Inferior parietal cortex (tissue), 1 donor: ENCODE data around the gene LCN10.
"Not testable (repeated sequence)": the region's sequence is repeated elsewhere in the genome, so short reads cannot be mapped to it uniquely, and the experiment has no call there.

Experiments
- DNase-seq: peaks from one replicate; pipeline ENCODE4 v3.0.0-alpha.2; 2016; ENCODE audit errors: extremely low spot score

LCN10 gene

DNA sequence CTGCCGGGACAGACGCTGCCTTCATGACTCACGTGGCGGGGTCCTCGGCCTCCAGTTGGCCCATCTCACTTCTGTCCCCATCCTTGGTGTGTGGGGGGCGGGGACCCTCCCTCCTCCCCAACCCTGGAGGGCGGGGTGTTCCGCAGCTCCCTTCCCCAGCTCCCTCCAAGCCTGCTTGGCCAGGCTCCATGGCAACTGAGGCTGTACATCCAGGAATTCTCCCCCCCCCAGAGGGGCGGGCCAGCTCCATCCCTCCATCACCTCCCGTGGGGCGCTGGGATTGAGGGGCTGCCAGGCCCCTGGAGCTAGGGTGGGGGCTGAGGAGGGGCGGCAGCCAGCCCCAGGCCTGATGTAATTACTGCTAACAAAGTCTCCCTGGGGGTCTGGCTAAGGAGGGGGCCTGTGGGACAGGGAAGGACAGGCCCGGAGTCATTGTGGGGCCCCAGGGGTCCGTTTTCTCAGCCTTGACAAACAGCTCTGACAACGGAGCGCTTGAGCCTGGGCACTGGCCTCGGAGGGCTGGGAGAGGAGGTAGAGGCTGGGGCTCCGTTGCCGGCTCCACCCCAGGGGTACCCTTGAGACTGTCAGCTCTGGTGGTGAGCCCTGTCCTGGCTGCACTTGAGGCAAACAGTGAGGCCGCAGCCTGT is 22.4 kb downstream of the LCN10 start:
- no peak for DNase-seq

DNA sequence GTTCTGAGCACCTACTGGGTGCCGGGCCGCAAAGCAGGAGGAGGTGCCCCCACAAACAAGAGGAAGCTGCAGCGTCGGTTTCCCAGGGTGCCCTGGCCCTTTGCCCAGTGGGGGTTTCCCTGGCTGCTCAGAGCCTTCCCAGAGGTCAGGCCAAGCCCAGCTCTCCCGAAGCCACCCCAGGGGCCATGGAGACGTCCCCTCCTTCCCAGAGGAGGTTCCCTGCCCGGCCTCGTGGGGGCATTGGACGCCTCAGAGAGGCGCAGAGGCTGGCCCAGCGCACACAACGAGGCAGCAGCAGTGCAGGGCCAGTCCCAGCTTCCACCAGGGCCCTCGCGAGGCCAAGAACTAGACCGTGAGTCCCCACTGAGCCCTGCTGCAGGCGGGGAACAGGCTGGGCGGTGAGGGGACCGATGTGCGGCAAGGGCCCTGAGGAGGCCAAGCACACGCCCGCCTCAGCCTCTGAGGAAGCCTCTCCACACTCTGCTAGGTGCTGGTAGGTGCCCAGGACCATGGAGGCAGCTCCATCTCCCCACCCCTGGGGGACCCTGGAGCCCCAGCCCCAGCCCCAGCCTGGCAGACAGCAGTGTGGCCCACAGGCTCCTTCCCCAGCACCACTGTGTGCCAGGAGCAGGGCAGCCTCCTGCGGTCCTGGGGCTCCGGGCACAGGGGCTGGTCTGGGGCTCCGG is 23.4 kb downstream of the LCN10 start:
- DNase-seq = no peak

DNA sequence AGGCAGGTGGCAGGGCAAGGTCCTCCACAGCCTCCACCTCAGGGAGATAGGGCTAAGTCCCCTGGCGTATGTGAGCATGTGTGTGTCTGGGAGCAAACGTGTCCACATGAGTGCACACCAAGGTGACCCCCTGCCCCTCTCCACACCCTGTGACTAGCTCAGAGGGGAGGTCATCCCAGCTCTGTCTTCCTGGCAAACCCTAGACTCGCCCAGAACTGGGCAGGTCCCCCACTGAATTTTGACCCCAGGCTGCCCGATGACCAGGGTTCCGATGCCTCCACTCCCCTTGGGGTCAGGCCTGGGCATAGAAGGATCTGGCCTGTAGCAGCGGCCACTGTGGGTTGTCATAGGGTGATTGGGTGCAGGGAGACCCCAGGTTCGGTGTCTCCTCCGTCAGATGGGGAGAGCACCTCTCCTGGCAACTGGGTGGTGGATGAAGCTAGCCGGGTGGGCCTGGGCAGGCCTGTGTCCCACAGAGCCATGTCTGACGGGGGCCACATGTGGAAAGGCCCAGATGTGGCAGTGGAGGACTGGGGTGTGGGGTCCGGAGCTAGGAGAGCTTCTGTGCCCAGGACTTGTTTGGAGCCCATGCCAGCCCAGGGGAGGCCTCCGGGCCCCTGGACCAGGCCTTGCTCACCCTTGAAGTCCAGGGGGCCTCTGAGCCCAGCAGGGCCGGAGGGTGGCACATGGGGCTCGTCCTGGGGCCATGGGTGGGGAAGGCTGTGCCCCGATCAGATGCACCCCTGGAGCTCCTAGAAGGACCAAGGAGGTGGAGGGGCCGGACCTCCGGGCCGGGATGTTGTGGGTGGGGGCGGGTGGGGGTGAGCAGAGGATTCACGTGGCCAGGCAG is 24.2 kb downstream of the LCN10 start:
- DNase-seq = no peak

DNA sequence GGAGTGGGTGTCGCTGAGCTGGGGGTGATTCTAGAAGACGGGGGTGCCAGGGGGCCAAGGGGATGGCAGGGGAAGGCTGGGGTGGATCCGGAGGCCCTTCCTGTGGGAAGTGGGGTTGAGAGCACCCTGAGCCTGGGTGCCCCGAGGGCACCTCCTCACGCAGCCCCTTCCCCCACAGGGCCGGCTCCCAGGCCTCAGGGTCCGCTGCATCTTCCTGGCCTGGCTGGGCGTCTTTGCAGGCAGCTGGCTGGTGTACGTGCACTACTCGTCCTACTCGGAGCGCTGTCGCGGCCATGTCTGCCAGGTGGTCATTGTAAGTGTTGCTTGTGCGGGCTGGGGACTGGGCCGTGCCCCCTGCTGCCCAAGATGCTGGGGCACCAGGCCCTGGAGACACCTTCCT is 25.3 kb downstream of the LCN10 start:
- DNase-seq = no peak

DNA sequence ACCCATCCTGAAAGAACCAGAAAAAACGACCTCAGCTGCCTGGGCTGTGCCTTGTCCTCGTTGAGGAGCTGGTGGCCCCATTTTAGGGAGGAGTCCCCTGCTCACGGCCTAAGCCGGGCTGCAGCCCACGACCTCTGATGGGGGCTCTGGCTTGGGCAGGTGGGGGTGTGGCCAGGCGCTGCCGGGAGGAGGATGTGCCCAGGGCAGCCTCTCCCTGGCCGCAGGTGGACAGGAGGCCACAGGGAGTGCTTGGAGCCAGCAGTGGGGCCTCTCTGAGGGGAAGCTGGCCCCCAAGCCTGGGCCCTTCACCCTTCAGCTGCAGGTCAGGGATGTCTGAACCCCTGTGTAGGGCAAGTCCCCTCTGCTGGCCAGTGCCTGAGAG is 27.9 kb downstream of the LCN10 start:
- no peak for DNase-seq

DNA sequence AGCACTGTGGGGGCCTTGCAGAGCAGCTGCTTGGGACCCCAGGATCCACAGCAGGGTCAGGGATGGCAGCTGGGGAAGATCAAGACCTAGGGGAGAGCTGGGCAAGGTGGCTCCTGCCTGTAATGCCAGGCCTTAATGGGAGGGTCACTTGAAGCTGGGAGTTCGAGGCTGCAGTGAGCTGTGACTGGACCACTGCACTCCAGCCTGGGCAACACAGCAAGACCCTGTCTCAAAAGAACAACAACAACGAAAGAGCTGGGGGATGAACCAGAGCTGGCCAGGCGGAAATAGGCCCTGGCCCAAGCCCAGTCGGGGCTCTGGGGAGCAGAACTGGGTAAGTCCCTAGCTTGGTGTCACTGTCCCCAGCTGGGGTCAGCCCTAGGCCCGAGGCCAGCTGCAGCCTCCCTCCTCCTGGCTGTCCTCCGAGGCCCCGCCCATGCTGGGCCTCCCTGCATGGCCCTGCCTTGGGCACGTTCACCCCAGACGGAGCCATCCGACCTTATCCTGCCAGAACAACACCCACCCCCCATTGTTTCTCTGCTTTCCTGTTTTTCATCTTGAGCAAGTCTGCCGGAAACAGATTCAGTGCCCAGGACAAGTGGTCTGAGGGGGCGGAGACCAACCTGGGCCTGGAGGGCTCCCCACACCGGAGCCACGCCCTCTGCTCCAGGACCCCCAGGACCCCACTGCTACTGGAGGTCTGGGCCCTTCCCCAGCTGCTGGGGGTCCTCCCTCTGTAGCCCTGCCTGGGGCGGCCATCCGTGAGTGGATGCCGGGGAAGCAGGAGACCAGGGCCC is 28.4 kb downstream of the LCN10 start:
- no peak for DNase-seq

DNA sequence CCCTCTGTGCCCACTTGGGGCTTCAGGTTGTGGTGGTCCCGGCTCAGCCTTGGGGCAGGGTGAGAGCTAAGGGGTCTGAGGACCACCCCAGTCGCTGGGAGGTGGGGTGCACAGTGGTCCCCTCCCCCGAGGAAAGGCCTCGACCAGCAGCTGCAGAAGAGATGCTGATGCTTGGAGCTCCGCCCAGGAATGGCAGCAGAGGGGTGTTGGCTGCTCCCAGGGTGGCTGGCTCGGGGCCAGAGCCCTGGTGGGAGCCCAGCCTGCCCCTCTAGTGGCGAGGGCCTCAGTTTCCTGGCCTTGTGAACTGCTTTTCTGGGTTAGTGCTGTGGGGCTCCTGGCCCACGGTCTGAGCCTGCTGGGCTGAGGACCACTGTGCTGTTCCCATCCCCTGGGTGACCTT is 29.2 kb downstream of the LCN10 start:
- no peak for DNase-seq

DNA sequence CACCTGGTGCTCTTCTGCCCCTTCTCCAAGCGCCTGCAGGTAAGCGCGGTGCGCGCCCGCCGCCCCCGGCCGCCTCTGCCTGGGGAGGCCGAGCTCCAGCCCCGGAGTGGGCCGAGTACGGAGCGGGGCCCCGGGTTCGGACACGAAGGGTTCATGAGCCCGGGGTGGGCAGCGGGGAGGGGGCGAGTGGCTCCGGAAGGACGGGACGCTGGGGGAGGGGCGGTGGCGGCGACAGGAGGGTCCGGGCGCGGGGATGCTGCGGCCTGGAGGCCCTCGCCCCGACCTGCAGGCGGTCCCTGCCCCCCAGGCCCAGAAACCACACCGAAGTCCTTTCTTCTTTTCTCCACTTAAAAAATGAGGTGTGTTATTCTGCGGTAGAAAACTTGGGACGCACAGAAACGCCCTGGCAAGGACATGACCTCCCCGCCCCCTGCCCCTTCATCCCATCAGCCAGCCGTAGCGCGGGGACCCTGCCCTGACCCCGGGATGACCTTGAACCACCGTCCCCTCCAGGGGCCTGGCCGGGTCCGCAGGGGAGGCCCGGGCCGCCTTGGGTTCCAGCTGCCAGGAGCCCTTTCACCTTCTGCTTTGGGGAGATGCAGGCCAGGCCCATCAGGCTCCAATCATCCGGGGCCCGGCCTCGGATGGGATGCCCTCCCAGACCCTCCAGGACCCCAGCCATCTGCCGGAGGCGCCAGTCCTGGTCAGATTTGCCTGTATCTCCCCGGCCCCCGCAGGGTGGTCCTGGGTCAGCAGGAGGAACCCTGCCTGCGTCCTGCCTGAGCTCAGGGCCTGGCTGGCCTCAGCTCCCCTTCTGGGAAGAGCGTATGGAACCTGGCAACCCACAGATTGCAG is 29.8 kb downstream of the LCN10 start:
- no peak for DNase-seq

DNA sequence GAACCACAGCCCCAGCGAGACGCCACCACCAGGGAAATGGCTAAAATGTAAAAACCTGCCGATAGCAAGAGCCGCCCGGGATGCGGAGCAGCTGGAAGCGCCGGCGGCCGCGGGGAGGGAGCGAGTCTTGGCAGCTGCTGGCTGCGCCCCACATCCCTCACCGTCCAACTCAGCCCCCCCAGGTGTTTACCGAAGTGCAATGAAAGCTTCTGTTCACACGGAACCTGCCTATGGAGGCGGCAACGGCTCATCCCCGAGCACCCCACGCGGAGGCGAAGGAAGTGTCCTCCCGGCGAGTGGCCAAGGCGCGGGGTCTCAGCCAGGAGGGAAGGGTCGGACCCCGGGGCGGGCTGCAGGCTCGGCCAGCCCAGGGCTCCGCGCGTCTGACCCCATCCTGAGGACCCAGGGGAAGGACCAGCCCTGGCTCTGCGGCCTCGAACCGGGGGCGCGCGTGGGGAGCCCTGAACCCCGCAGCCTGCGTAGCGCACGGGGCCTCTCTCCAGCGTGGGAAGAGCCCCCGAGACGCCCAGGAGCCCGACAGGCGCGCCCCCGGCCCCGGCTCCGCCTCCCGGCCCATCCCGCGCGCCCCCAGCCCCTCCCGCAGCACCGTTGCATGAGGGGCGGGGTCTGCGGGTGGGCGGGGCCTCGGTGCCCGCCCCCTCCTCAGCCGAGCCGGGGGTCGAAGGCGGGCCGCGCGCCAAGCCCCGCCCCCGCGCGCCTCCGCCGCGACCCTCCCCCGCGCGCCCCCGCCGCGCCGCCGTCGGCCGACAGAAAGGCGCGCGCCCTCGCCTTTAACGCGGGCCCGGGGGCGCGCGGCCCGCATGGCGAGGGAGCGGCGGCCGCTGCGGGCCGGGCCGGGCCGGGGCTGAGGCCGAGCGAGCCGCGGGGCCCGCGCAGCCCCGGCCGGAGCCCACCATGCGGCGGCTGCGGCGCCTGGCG is 30.7 kb downstream of the LCN10 start, which contains the start of gene DIPK1B:
TSS of gene DIPK1B (plus strand) at position 822 of the 939 bp plus-strand sequence. CDS start at position 916, 94 bp downstream.
- no peak for DNase-seq

DNA sequence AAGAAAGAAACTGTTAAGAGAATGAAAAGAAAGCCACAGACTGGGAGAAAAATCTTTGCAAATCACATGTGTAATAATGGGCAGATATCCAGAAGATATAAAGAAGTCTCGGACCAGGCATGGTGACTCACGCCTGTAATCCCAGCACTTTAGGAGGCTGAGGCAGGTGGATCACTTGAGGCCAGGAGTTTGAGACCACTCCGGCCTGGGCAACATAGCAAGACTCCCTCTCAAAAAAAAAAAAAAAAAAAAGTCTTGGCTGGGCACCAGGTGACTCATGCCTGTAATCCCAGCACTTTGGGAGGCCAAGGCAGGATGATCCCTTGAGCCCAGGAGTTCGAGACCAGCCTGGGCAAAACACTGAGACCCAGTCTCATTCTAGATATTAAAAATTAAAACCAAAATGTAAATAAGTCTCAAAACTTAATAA is 31.5 kb downstream of the LCN10 start:
- not testable (repeated sequence) for DNase-seq

DNA sequence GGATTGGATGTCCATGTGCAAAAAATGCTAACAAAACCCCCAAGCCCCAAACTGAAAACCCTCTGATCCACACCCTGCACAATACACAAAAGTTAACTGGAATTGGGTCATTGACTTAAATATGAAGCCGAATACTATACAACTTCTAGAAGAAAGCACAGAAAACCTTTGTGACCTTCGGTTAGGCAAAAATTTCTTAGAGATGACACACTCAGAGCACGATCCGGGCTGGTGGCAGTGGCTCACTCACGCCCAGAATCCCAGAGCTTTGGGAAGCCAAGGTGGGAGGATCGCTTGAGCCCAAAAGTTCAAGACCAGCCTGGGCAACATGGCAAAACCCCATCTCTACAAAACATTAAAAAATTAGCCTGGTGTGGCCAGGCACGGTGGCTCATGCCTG is 32.2 kb downstream of the LCN10 start:
- no peak for DNase-seq

DNA sequence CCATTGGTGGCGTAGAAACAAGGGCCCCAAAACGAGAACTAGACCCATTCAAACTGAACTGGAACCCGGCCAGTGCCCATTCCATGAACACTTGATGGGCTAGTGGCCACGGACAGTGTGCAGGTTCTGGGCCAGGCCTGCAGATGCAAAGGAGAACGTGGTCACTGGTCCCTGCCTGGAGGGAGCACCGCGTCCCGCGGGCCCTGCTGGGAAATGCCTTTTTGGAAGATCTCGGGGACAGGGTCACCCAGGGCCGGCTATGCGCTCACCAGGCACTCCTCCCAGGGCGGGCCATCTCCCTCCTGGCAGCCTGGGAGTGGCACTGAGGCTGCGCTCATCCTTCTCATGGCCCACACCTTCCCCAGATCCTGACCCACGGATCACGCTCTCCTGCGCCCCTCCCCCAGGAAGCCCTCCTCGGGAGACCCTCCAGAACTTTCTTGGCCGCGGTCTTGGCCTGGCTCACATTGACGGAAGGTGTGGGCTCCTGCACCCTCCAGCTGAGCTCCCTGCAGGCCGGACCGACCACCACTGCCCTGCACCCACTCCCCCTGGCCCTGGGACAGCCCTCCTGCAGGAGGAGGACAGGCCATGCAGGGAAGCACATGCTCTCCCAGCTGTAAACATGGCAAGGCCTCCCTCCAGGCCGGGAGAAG is 33.2 kb downstream of the LCN10 start:
- no peak for DNase-seq

DNA sequence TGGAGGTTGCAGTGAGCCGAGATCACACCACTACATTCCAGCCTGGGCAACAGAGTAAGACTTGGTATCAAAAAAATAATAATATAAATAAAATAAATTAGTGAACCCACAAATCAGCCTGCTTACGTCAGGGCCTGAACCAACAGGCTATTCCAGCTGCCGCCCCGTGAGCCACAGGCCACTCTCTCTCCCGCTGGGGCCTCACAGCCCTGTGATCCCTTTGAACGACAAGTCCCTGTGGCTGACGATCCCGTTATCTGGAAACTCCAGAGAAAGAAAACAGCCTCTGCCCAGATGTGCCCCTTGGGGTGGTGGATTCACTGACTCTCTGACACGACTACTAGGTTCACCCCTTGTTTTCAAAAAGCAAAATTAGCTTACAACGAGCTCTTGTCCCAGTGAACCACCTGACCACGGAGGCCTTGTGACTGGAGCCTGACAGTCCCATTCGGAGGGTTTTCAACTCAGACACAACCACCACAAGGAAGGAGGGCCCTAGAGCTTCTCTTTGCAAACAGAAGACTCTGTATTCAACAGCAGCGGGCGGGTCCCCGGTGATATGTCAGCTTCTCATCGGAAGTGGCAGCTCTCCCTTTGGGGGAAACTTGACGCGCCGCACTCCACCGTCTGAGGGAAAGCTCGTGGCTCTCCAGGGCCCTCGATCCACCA is 34.8 kb downstream of the LCN10 start:
- no peak for DNase-seq

DNA sequence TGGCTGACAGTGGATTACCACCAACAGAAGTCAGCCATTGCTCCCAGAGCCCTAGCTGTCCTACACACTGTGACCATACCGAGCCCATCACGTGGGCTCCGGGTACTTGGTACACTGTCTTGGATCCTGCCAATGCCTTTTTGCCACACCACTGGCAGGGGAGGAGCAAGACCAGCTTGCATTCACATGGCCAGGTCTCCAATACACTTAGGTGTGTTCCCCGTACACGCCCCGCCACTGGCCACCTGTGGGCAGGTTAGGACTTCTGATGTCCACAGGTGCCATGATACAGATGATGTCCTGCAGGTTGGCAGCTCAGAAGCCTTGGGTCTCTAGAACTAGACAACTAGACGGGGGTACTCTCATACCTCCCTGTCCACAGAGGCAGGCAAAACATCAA is 35.7 kb downstream of the LCN10 start:
- DNase-seq = no peak

DNA sequence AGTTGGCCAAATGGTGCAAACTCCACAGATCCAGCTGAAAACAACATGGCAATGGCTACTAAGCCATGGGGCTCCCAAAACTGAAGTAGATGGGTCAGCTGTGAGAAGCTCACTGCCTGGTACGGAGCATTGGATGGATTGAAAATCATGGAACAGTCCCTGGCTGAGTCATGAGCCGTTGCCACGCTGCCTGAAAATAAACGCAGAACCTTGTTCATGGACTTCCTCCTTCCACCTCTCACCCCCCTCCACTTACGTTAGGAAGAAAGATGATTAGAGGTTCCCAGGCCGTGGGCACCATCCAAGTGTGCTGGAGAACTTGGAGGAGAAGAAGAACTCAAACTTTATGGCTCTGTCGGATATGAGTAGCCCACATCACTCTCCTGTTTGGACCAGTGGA is 37.2 kb downstream of the LCN10 start:
- DNase-seq = no peak

DNA sequence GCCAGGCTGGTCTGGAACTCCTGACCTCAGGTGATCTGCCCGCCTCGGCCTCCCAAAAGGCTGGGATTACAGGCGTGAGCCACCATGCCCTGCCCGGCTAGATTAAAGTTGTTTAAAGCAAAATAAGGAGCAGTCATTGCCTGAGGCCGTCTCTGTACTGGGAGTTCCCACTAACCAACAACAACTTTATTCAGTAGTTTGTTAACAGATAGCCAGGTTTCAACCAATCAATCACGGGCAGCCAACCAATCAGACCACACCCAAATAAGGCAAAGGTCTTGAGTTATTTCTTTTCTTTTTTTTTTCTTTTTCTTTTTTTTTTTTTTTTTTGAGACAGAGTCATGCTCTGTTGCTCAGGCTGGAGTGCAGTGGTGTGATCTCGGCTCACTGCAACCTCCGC is 38.0 kb downstream of the LCN10 start:
- not testable (repeated sequence) for DNase-seq

DNA sequence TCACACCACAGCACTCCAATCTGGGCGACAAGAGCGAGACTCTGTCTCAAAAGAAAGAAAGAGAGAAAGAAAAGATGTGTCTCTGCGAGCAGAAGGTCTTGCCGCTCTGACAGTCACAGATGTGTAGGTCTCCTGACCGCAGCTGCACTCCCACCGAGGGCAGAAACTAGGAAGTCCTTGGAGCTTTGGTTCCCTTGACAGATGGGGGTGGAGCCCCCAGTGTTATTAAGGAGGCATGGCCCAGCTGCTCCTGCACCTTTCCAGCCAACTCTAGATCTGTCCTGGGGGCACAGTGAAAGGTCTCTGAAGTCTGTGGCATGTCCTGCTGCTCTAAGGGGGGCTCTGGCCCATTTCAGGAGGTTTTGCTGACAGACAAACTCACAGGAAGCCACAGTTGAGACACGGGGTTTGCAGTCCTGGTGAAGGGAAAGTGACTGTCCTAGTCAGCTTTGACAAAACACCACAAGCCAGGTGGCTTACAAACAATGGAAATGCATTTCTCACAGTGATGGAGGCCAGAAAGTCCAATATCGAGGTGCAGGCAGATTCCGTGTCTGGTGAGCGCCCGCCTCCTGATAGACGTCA is 39.4 kb downstream of the LCN10 start:
- DNase-seq = no peak

DNA sequence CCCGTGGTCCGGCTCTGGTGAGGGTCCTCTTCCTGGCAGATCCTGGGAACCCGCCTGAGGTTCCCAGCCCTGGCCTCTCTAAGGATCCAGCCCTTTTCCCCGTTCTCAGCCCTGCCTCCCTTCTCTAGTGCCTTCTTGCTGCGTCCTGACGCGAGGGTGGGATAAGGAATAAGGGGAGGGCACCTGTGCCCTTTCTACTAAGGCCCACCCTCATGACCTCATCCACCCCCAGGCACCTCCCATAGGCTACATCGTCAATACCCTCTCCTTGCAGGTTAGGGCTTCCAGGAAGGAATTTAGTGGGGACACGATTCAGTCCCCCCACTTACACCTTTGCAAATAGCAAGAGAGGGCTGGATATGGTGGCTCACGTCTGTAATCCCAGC is 41.1 kb downstream of the LCN10 start:
- DNase-seq = no peak
